ENCODE data around the gene DACT3.

DACT3 gene

DNA sequence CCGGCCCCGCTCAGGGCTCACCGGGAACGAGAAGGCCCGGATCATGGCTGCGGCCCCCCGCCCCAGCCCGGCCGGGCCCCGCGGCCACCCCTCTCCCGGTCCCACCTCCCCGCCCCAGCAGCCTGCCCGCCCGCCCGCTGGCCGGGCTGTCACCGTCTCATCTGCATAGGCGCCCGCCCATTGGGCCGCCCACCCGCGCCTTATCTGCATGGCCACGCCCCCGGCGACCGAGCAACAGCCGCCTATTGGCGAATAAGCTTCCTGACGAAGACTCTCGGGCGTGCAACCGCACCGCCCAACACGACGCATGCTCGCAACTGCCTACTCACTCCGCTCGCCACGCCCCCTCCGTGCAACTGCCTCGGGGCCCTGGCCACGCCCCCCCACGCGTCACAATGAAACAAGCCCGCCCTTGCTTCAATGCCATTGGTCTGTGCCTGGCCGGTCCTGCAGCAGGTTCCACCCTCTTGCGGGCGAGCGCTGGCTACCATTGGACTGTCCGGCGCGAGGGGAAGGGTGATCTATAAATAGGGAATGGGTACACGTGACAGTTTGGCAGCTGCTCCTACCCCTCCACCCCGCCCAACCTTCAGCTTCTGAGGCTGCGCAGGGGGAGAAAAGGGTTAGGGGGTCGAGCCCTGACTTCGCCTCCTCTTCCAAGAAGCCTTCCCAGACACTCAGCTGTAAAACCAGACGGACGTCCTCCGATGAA, at the start of gene DACT3:
Gene DACT3, minus strand, starts transcription at position 163 of the 712 bp plus-strand sequence. Its CDS starts 118 bp downstream, at position 45.
- TF ChIP-seq, protein P1, sequence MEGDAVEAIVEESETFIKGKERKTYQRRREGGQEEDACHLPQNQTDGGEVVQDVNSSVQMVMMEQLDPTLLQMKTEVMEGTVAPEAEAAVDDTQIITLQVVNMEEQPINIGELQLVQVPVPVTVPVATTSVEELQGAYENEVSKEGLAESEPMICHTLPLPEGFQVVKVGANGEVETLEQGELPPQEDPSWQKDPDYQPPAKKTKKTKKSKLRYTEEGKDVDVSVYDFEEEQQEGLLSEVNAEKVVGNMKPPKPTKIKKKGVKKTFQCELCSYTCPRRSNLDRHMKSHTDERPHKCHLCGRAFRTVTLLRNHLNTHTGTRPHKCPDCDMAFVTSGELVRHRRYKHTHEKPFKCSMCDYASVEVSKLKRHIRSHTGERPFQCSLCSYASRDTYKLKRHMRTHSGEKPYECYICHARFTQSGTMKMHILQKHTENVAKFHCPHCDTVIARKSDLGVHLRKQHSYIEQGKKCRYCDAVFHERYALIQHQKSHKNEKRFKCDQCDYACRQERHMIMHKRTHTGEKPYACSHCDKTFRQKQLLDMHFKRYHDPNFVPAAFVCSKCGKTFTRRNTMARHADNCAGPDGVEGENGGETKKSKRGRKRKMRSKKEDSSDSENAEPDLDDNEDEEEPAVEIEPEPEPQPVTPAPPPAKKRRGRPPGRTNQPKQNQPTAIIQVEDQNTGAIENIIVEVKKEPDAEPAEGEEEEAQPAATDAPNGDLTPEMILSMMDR (IDR thresholded peaks at IDR 0.05; ENCODE audit: low read depth, low read length), result no peak
- DNase-seq (ENCODE audit: extremely low read depth, low read depth), result peak; percentile 100

DNA sequence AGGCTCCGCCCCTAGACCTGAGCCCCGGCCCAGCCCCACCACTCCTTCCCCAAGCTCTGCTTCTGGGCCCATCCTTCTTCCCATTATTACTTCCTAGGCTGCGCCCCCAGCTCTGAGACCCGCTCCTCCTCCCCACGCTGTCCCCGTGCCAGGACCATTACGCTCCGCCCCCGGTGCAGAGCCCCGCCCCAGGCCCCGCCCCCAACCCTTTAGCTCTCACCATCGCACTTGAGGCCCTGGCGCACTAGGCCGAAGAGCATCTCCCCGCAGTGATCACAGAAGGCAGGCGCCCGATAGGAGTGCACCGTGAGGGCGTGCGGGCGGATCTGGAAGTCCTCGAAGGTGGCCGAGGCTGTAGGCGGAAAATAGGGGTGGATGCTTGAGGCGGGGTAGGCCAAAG, 49.7 kb upstream of the DACT3 start:
- no peak for DNase-seq (ENCODE audit: extremely low read depth, low read depth)
- TF ChIP-seq, protein P1 (IDR thresholded peaks at IDR 0.05; ENCODE audit: low read depth, low read length), result no peak

DNA sequence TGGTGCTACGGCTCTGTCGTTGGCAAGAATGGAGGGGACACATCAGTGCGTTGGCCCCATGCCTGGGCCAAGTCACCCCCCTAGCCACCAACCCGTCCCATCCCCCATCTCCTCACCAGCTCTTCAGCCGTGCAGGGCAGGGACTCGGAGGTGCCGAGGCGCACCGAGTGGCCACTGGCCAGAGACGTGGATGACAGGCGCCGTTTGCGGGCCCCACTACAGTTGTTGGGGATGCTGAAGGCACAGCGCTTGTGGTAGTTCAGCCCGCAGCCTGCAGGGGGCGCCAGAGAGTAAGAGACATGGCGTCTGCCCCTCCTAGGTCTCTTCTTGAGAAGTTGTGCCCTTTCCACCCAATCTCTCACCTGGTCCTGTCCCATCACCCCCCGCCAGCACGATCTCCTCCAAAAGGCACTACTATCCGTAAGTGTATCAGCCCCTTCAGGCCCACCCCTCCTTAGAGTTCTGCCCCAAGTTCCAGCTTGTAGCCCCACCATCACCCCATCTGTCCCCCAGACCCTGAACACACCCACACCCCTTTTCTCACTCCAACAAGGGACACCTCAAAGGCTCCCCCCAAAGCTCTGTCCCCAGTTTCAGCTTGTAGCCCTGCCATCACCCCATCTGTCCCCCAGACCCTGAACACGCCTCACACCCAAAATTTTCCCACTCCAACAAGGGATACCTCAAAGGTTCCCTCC, 43.5 kb upstream of the DACT3 start:
- DNase-seq (ENCODE audit: extremely low read depth, low read depth), result no peak

DNA sequence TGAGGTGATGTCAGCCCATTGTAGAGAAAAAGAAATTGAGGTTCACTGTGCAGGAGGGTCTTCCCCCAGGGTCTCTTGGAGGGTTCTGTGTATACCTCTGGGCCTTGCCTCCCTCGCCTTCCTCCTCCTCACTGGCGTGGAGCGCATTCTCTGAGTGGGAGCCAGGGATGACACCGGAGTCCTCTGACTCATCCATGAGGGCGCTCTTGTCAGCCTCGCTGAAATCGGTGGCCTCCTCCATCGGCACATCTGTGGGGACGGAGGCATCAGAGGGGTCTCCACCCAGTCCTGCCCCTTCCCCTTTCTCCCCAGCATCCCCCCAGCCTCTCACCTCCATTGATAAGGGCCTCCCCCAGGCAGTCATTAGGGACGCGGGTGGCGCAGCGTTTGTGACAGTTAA, 39.7 kb upstream of the DACT3 start:
- DNase-seq (ENCODE audit: extremely low read depth, low read depth), result no peak
- TF ChIP-seq, protein P1 (IDR thresholded peaks at IDR 0.05; ENCODE audit: low read depth, low read length), result no peak

More for the DNA sequence above, 43.5 kb upstream of the DACT3 start:
- TF ChIP-seq, protein P1 (IDR thresholded peaks at IDR 0.05; ENCODE audit: low read depth, low read length), result peak; percentile 92

GRCh38 chr19:46698395-46699321, 37.7 kb upstream of the DACT3 start:
- TF ChIP-seq, protein P1 (IDR thresholded peaks at IDR 0.05; ENCODE audit: low read depth, low read length), result no peak
- DNase-seq (ENCODE audit: extremely low read depth, low read depth), result no peak

DNA sequence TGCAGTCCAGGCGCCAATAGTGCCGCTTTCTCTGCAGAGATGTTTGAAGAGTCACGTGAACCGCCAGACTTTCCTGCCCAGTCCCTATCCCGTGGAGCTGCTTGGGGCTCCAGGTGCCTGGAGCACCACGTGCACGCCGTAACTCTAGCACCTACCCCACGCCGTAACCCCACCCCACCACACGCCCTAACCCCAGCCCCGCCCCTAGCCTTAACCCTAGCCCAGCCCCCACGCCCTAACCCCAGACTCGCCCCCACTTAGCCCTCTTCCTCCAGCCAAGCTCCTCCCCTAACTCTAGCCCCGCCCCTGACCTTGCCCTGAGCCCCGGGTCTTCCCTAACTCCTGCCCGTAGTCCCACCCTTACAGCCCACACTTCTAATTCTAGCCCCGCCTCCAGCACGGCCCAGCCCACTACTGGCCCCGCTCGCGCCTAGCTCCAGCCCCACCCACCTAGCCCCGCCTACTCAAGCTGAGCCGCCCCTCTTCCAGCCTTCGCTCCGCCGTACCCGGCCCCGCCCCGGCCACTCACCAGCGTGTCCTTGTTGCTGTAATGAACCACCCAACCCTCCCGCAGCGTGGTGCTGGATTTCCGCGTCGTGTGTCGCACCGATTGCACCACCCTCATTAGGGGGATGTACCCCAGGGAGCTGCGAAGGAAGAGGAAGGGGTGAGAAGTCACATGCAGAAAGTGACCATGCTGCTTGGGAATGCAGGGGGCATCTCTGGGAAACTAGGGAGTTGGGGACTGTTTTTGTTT, 36.4 kb upstream of the DACT3 start:
- DNase-seq (ENCODE audit: extremely low read depth, low read depth), result peak; percentile 50
- TF ChIP-seq, protein P1 (IDR thresholded peaks at IDR 0.05; ENCODE audit: low read depth, low read length), result no peak

All from AG09319 (cell line).